MM.1S (cell line): Measurements from ENCODE around the gene TAS2R41.

Experiments
- DNase-seq: peaks from one replicate; pipeline ENCODE4 v3.0.0-alpha.2; 2015
- H2AFZ ChIP-seq: fragments of 300-600 bp; sonication (generic); 2 replicates; pipeline ENCODE4 v1.6.0; 2016; ENCODE audit warnings: antibody characterized with exemption, low read length
- H3F3A ChIP-seq: fragments of 300-600 bp; sonication (generic); 2 replicates; pipeline ENCODE4 v1.6.1; 2016; ENCODE audit warnings: mild to moderate bottlenecking, antibody characterized with exemption, low read length, moderate library complexity, mixed read lengths; ENCODE audit not compliant: insufficient read depth
- H3K27ac ChIP-seq: fragments of 300-600 bp; sonication (generic); 2 replicates; pipeline ENCODE4 v1.5.1; 2016; ENCODE audit warnings: mild to moderate bottlenecking, low read length
- H3K27me3 ChIP-seq: fragments of 300-600 bp; sonication (generic); replicated peaks from 2 replicates; pipeline ENCODE4 v1.6.0; 2016; ENCODE audit warnings: low read length; ENCODE audit not compliant: insufficient read depth
- H3K36me3 ChIP-seq: fragments of 300-600 bp; sonication (generic); replicated peaks from 2 replicates; pipeline ENCODE4 v1.6.1; 2016; ENCODE audit warnings: mild to moderate bottlenecking, low read length, mixed read lengths; ENCODE audit not compliant: insufficient read depth
- H3K4me1 ChIP-seq: fragments of 300-600 bp; sonication (generic); 2 replicates; pipeline ENCODE4 v1.6.1; 2016; ENCODE audit warnings: low read length, mixed read lengths
- H3K4me2 ChIP-seq: fragments of 300-600 bp; sonication (generic); 2 replicates; pipeline ENCODE4 v1.6.0; 2016; ENCODE audit warnings: low read depth, low read length
- H3K4me3 ChIP-seq: fragments of 300-600 bp; sonication (generic); 2 replicates; pipeline ENCODE4 v1.5.1; 2016; ENCODE audit warnings: low read length, mixed read lengths
- H3K79me2 ChIP-seq: fragments of 300-600 bp; sonication (generic); 2 replicates; pipeline ENCODE4 v1.6.1; 2016; ENCODE audit warnings: mixed run types, low read length, mixed read lengths
- H3K9ac ChIP-seq: fragments of 300-600 bp; sonication (generic); 2 replicates; pipeline ENCODE4 v1.6.1; 2016; ENCODE audit warnings: low read length, mixed read lengths
- H3K9me2 ChIP-seq: fragments of 300-600 bp; sonication (generic); replicated peaks from 2 replicates; pipeline ENCODE4 v1.6.1; 2016; ENCODE audit warnings: mild to moderate bottlenecking, low read length, mixed read lengths; ENCODE audit not compliant: insufficient read depth
- H3K9me3 ChIP-seq: fragments of 300-600 bp; sonication (generic); replicated peaks from 2 replicates; pipeline ENCODE4 v1.6.1; 2016; ENCODE audit warnings: mild to moderate bottlenecking, low read length, mixed read lengths; ENCODE audit not compliant: insufficient read depth
- H4K20me1 ChIP-seq: fragments of 300-600 bp; sonication (generic); 2 replicates; pipeline ENCODE4 v1.6.1; 2016; ENCODE audit warnings: mild to moderate bottlenecking, low read length, moderate library complexity, mixed read lengths; ENCODE audit not compliant: insufficient read depth
- CTCF ChIP-seq: fragments of 300-600 bp; sonication (generic); IDR thresholded peaks from 2 replicates; pipeline ENCODE4 v1.5.1; 2016; ENCODE audit warnings: antibody characterized with exemption, low read length, mixed read lengths
- EZH2 ChIP-seq: fragments of 300-600 bp; sonication (generic); optimal IDR thresholded peaks from 2 replicates; pipeline ENCODE3; 2017; ENCODE audit warnings: low read depth, mild to moderate bottlenecking, antibody characterized with exemption, low read length, mixed read lengths
- EZH2phosphoT487 ChIP-seq: fragments of 300-600 bp; sonication (generic); IDR thresholded peaks from 2 replicates; pipeline ENCODE4 v1.6.1; 2018; ENCODE audit warnings: antibody characterized with exemption, low read length

TAS2R41 gene

GRCh38 chr7:143451746-143452145 lies 25.9 kb upstream of the TAS2R41 start:
- Histone ChIP-seq H3K79me2 (no peaks in the 10 kb centered on the region), H3K27me3 (no peaks in the 10 kb centered on the region), H4K20me1 (no peaks in the 10 kb centered on the region), H3K36me3 (no peaks in the 10 kb centered on the region), H3K27ac (no peak overlapping the region), H3K4me2 (no peak overlapping the region), H3K9me2 (no peaks in the 10 kb centered on the region), H3K4me3 (no peak overlapping the region), H3K9me3 (no peaks in the 10 kb centered on the region), H2AFZ (no peak overlapping the region), H3F3A (peaks cover 4% of the 10 kb centered on the region; the same call in 1 of the 2 replicates), H3K4me1 (peaks cover 13% of the 10 kb centered on the region; the same call in 1 of the 2 replicates), H3K9ac (no peak overlapping the region)
- TF ChIP-seq EZH2phosphoT487 (no peak), CTCF (no peak), EZH2 (no peak)
- DNase-seq, result no peak

GRCh38 chr7:143452495-143452894 lies 25.2 kb upstream of the TAS2R41 start:
- H3K4me2 ChIP-seq, result no peak overlapping the region
- H4K20me1 ChIP-seq, result no peaks in the 10 kb centered on the region
- TF ChIP-seq EZH2 (no peak), EZH2phosphoT487 (no peak), CTCF (no peak)
- no peak overlapping the region for H2AFZ ChIP-seq
- peaks cover 4% of the 10 kb centered on the region; the same call in 1 of the 2 replicates for H3F3A ChIP-seq
- H3K4me1 ChIP-seq, result peaks cover 13% of the 10 kb centered on the region; the same call in 1 of the 2 replicates
- no peak for DNase-seq
- H3K9me2 ChIP-seq, result no peaks in the 10 kb centered on the region
- no peak overlapping the region for H3K9ac ChIP-seq
- H3K4me3 ChIP-seq, result no peak overlapping the region
- no peaks in the 10 kb centered on the region for H3K27me3 ChIP-seq
- no peaks in the 10 kb centered on the region for H3K36me3 ChIP-seq
- no peak overlapping the region for H3K27ac ChIP-seq
- H3K9me3 ChIP-seq, result no peaks in the 10 kb centered on the region
- H3K79me2 ChIP-seq, result no peaks in the 10 kb centered on the region

- TF ChIP-seq EZH2phosphoT487 (no peak), EZH2 (no peak), CTCF (no peak)
- no peak overlapping the region for H3K27ac ChIP-seq
- H3K4me3 ChIP-seq, result no peak overlapping the region
- H3K4me2 ChIP-seq, result no peak overlapping the region
- no peak overlapping the region for H2AFZ ChIP-seq
- no peaks in the 10 kb centered on the region for H3K9me2 ChIP-seq
- H3K36me3 ChIP-seq, result no peaks in the 10 kb centered on the region
- H3K9ac ChIP-seq, result no peak overlapping the region
- no peaks in the 10 kb centered on the region for H4K20me1 ChIP-seq
- no peaks in the 10 kb centered on the region for H3K79me2 ChIP-seq
- peaks cover 4% of the 10 kb centered on the region; the same call in 1 of the 2 replicates for H3F3A ChIP-seq
- no peaks in the 10 kb centered on the region for H3K27me3 ChIP-seq
- H3K9me3 ChIP-seq, result no peaks in the 10 kb centered on the region
- peaks cover 20% of the 10 kb centered on the region for H3K4me1 ChIP-seq
- no peak for DNase-seq
These were observed 23.5 kb upstream of the TAS2R41 start for GRCh38 chr7:143454091-143454680.
